ENCODE measurements around the gene CXCR4. TPM values are rescaled to one million over a fixed set of nuclear protein-coding genes. Genes with fewer than 3 reads are reported as not detected.

CXCR4 gene
- total RNA-seq, 1 donor from 2014 or later: 200 TPM

- peak; percentile 52 for DNase-seq
- peak overlapping the region; percentile 99 for H3K27ac Mint-ChIP-seq
- peaks cover 99% of the 10 kb centered on the region for H3K4me1 Mint-ChIP-seq
- H3K9me3 Mint-ChIP-seq: no peaks in the 10 kb centered on the region
- intact Hi-C loops (cut with micrococcal nuclease): loop anchor here (1.0 to 10.0 kb wide), 6 partner anchors 36 to 1391 kb away; partner anchors contain the start of gene UBXN4
- H3K27me3 Mint-ChIP-seq: no peaks in the 10 kb centered on the region
- CTCF ChIA-PET: interaction anchor here (1.2 to 2.5 kb wide), 11 partner anchors 71 to 248 kb away, joined by 3 to 12 read pairs (median 6); partner anchors contain the start of gene DARS1
- H3K4me3 Mint-ChIP-seq: peak overlapping the region; percentile 62
- POLR2A ChIA-PET: interaction anchor here (0.7 to 12.1 kb wide), 26 partner anchors 11 to 605 kb away, joined by 3 to 478 read pairs (median 6); partner anchors contain the start of genes CXCR4, DARS1, R3HDM1 and ZRANB3
- peak; percentile 48 for ATAC-seq (ENCODE audit: low read depth)
- no peaks in the 10 kb centered on the region for H3K36me3 Mint-ChIP-seq (ENCODE audit: low read depth)
- TF ChIP-seq, protein P1, sequence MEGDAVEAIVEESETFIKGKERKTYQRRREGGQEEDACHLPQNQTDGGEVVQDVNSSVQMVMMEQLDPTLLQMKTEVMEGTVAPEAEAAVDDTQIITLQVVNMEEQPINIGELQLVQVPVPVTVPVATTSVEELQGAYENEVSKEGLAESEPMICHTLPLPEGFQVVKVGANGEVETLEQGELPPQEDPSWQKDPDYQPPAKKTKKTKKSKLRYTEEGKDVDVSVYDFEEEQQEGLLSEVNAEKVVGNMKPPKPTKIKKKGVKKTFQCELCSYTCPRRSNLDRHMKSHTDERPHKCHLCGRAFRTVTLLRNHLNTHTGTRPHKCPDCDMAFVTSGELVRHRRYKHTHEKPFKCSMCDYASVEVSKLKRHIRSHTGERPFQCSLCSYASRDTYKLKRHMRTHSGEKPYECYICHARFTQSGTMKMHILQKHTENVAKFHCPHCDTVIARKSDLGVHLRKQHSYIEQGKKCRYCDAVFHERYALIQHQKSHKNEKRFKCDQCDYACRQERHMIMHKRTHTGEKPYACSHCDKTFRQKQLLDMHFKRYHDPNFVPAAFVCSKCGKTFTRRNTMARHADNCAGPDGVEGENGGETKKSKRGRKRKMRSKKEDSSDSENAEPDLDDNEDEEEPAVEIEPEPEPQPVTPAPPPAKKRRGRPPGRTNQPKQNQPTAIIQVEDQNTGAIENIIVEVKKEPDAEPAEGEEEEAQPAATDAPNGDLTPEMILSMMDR (IDR thresholded peaks at IDR 0.05): no peak
These were observed 18.3 kb upstream of the CXCR4 start for GRCh38 chr2:136135921-136136906.

- no peaks in the 10 kb centered on the region for H3K27me3 Mint-ChIP-seq
- H3K36me3 Mint-ChIP-seq (ENCODE audit: low read depth): no peaks in the 10 kb centered on the region
- ATAC-seq (ENCODE audit: low read depth) (no peak), DNase-seq (no peak)
- intact Hi-C loops (cut with micrococcal nuclease): loop anchor here (5.0 to 10.0 kb wide), 3 partner anchors 37 to 1391 kb away; partner anchors contain the start of gene UBXN4
- peak overlapping the region; percentile 99 for H3K27ac Mint-ChIP-seq
- ChIA-PET CTCF (interaction anchor here (1.2 to 2.5 kb wide), 7 partner anchors 72 to 249 kb away, joined by 3 to 12 read pairs (median 7); no protein-coding TSS in a partner anchor), POLR2A (interaction anchor here (1.0 to 12.1 kb wide), 19 partner anchors 9 to 604 kb away, joined by 3 to 478 read pairs (median 12); partner anchors contain the start of genes CXCR4, R3HDM1 and ZRANB3)
- H3K4me1 Mint-ChIP-seq: peaks cover 100% of the 10 kb centered on the region
- peak overlapping the region; percentile 62 for H3K4me3 Mint-ChIP-seq
- no peaks in the 10 kb centered on the region for H3K9me3 Mint-ChIP-seq
- TF ChIP-seq, protein P1 (IDR thresholded peaks at IDR 0.05): no peak
These were observed 17.5 kb upstream of the CXCR4 start for GRCh38 chr2:136135462-136135861.

DNA sequence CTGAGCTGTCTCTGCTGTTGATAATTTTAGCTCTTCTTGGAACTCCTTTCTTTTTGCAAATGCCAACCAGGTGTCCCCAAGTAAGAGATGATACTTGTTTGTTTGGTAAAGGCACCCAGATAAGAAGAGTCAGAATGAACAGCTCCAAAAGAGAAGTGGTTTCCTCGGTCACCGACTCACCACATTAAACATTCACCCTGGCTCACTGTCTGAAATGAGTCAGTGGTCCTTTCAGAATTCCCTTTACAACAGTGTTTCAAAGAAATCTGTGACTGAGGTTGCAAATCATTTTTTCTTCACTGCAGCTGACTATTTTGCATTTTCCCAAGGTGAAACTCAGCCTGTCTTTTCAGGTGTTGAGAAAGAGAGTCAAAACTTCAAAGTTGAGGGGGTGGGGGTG, 16.2 kb upstream of the CXCR4 start:
- intact Hi-C loops (cut with micrococcal nuclease): loop anchor here (5.0 to 10.0 kb wide), 5 partner anchors 178 to 1389 kb away; partner anchors contain the start of genes R3HDM1, UBXN4 and ZRANB3
- TF ChIP-seq, protein P1 (IDR thresholded peaks at IDR 0.05): no peak
- Mint-ChIP-seq H3K36me3 (ENCODE audit: low read depth) (no peaks in the 10 kb centered on the region), H3K27ac (peak overlapping the region; percentile 99), H3K9me3 (no peaks in the 10 kb centered on the region), H3K4me1 (peaks cover 99% of the 10 kb centered on the region), H3K27me3 (no peaks in the 10 kb centered on the region), H3K4me3 (peak overlapping the region; percentile 76)
- CTCF ChIA-PET: interaction anchor here (0.6 to 3.2 kb wide), 7 partner anchors 73 to 250 kb away, joined by 3 to 20 read pairs (median 5); no protein-coding TSS in a partner anchor
- no peak for DNase-seq
- ATAC-seq (ENCODE audit: low read depth): no peak
- POLR2A ChIA-PET: interaction anchor here (0.5 to 12.1 kb wide), 31 partner anchors 9 to 250 kb away, joined by 3 to 478 read pairs (median 5); partner anchors contain the start of gene CXCR4

- ATAC-seq (ENCODE audit: low read depth) (no peak), DNase-seq (no peak)
- TF ChIP-seq, protein P1 (IDR thresholded peaks at IDR 0.05): no peak
- POLR2A ChIA-PET: interaction anchor here (0.7 to 12.1 kb wide), 30 partner anchors 9 to 248 kb away, joined by 3 to 478 read pairs (median 5); partner anchors contain the start of gene CXCR4
- H3K9me3 Mint-ChIP-seq: no peaks in the 10 kb centered on the region
- H3K27ac Mint-ChIP-seq: peak overlapping the region; percentile 99
- CTCF ChIA-PET: interaction anchor here (1.0 to 3.2 kb wide), 7 partner anchors 73 to 251 kb away, joined by 3 to 20 read pairs (median 5); no protein-coding TSS in a partner anchor
- no peaks in the 10 kb centered on the region for H3K36me3 Mint-ChIP-seq (ENCODE audit: low read depth)
- H3K4me1 Mint-ChIP-seq: peaks cover 99% of the 10 kb centered on the region
- intact Hi-C loops (cut with micrococcal nuclease): loop anchor here (2.0 to 10.0 kb wide), 6 partner anchors 77 to 1389 kb away; partner anchors contain the start of genes R3HDM1, UBXN4 and ZRANB3
- H3K4me3 Mint-ChIP-seq: peak overlapping the region; percentile 76
- H3K27me3 Mint-ChIP-seq: no peaks in the 10 kb centered on the region
These were observed 15.6 kb upstream of the CXCR4 start for GRCh38 chr2:136133586-136133985.
